NCI-H2107 treated with DMSO at 0.1 percent for 48 hours (cell line): ENCODE data around the gene BHLHA15.

Source experiments
- DNase-seq: peaks from one replicate; lab custom pipeline; 2025; ENCODE audit not compliant: unreplicated experiment; lab: John Stamatoyannopoulos, UW

The BHLHA15 gene

DNA sequence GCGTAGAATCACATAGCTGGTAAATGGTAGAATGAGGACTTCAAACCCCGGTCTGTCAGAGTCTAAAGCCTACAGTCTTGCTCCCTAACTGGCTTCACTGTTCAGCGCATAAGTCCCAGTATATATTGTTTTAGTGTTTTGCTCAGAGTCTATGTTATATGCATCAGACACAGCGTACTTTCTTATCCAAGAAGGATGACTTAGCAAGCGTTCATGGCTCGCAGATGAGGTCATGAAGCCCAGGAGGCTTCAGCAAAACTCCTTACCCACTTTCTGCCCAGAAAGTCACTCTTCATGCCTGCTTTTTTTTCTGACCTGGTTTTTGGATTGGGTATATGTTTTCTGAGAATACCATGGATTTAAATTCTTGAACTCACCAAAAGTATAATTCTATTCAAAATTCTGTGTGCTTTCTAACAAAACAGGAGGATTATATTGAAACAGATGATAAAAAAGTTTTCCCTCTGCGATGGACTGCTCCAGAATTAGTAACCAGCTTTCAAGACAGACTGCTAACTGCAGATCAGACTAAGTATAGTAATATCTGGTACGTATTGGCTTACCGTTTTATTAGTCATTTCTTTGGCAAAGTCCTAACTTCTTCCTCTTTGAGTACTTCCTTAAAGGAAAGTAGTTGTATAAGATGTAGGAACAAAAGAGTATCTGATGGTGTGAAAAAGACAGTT is 24.6 kb upstream of the BHLHA15 start:
- no peak for DNase-seq

DNA sequence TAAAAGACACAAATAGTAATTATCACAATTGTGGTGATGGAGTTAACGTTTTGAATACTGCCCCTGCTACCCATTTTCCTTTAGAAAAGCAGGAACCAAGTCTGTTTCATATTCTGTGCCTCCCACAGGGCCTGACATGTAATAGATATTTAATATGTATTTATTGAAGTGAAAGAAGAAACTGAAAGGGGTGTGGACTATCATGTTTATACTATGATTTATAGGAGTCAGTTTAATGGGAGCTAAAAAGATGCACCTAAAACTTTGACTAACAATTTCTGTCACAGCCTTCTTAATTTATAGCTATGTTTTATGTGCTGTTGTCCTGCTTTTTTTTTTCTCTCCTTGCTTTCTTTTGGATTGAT is 24.1 kb upstream of the BHLHA15 start:
- no peak for DNase-seq

GRCh38 chr7:98189559-98189958 is 21.7 kb upstream of the BHLHA15 start:
- no peak for DNase-seq

- DNase-seq: no peak
These were observed 19.4 kb upstream of the BHLHA15 start for GRCh38 chr7:98191668-98192431.

GRCh38 chr7:98192781-98193457 is 18.3 kb upstream of the BHLHA15 start:
- DNase-seq: no peak

GRCh38 chr7:98193474-98194180 is 17.6 kb upstream of the BHLHA15 start:
- DNase-seq: no peak

DNA sequence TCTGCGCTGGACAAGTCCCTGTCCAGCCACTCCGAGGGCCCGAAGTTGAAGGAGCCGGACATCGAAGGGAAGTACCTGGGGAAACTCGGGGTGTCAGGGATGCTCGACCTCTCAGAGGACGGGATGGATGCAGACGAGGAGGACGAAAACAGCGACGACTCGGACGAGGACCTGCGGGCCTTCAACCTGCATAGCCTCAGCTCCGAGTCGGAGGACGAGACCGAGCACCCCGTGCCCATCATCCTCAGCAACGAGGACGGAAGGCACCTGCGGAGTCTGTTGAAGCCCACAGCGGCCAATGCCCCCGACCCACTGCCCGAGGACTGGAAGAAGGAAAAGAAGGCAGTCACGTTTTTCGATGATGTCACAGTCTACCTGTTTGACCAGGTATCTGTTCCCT is 17.1 kb upstream of the BHLHA15 start:
- no peak for DNase-seq

- no peak for DNase-seq
These were observed 16.4 kb upstream of the BHLHA15 start for GRCh38 chr7:98194672-98195457.

DNA sequence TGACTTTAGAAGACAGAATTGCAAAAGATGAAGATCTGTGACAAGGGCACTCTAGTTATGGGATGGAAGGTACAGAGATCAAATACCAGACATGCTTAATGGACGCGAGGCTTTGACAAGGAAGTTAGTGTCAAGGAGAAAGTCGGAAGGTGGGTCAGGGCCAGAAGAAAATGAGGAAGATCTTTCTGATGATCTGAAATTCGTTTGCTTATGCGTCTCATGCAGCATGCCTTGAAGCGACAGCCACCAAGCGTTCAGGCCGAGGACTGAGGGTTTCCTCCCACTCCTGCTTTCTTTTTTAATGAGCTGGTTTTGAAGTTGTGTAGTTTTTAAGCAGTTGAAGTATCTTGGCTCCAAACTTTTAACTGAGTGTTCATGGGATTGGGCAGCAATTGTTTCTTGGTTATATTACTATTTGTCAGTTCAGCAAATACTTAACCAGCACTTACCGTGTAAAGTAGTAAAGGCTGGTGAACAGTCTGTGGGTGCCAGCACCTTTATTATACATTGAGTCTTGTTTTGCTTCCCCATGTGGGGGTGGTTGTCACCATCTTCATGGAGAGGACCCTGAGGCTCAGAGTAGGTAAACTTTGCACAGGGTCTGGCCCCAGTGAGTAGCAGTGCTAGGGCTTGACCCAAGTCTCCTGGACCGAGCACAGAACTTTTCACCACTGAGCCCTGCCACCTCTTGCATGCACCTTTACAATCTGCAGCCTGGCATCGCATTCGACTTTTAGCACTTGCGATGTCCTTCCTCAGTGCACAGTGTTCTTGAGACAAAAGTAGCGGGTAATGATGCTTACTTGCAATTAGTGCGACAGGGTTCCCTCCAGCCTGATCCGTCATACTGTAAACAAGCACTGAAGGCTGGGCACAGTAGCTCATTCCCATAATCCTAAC is 14.3 kb upstream of the BHLHA15 start:
- no peak for DNase-seq

- no peak for DNase-seq
These were observed 12.1 kb upstream of the BHLHA15 start for GRCh38 chr7:98199131-98199530.

DNA sequence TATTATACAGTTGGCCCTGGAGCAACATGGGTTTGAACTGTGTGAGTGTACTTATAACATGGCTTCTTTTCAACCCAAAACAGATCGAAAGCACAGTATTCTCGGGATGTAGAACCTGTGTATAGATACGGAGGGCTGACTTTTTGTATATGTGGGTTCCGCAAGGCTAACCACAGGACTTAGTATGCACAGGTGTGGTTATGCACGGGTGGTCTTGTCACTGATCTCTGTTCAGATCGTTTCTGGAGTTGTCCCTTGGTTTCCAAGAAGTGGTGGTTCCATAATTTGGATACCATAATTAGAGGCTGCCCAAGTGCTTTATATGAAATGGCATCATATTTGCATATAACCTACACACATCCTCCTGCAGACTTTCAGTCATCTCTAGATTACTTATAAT is 10.9 kb upstream of the BHLHA15 start:
- no peak for DNase-seq

DNA sequence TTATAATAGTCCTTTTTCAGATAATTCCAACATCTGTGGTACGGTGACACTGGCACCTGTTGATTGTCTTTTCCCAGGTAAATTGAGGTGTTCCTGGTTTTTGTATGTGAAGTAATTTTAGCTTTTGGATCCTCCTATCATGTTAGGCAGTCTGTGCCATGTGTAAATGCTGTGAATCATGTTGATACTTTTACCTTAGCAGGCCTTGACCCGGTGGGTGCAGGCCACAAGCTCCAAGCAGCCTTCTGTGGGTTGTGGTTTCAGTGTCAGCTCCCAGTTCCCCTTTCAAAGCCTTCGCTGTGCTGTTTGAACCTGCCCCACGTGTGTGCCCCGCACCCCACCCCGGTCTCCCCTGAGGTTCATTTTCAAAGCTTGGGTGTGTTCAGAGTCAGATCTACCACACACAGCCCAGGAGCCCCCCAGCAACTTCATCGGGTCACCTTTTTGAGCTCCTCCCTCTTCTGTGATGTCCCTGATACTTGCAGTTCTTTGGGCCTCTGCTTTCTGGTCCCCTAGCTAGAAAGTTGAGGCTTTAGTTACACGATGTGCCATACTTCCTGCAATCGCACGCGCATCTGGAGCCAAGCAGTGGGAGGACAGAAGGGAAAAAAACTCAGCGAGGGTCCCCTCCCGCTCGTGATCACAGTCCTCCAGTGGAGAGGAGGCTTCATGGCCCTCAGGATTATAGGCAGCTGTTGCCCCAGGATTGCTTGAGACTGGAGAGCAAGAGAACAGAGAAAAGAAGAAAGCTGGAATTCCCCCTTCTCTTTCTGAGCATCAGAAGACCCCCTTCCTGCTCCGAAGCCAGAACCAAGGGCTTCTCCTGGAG is 8.7 kb upstream of the BHLHA15 start:
- DNase-seq: peak; percentile 12

DNA sequence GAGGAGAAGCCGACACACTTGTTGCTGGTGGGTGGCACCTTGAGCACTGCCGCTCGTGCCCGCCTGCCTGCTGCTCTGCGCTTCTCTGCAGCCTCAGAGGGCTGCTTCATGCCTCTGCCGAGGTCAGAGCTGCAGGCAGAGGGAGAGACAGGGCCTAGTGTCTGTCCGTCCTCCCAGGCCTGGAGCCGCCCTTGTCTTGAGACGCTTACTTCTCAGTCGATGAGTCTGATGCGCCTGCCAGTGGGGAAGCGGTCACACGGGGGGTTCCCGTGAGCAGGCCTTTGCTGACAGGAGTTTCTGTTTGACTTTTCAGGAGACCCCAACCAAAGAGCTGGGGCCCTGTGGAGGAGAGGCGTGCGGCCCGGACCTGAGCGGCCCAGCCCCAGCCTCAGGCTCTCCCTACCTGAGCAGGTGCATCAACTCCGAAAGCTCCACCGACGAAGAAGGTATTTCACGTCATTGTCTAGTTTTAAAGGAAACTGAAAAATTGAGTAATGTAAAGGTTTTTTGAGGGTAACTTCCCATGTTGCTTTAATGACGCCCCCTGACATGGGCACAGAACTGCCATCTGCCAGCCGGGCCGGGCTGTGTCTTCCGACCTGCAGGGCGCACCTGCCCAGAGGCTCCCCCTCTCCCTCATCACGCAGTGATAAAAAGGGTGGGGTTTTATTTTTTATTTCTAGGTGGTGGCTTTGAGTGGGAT is 7.8 kb upstream of the BHLHA15 start:
- DNase-seq: no peak

- no peak for DNase-seq
These were observed 7.2 kb upstream of the BHLHA15 start for GRCh38 chr7:98203964-98204605.

- no peak for DNase-seq
These were observed 6.6 kb upstream of the BHLHA15 start for GRCh38 chr7:98204670-98205069.

DNA sequence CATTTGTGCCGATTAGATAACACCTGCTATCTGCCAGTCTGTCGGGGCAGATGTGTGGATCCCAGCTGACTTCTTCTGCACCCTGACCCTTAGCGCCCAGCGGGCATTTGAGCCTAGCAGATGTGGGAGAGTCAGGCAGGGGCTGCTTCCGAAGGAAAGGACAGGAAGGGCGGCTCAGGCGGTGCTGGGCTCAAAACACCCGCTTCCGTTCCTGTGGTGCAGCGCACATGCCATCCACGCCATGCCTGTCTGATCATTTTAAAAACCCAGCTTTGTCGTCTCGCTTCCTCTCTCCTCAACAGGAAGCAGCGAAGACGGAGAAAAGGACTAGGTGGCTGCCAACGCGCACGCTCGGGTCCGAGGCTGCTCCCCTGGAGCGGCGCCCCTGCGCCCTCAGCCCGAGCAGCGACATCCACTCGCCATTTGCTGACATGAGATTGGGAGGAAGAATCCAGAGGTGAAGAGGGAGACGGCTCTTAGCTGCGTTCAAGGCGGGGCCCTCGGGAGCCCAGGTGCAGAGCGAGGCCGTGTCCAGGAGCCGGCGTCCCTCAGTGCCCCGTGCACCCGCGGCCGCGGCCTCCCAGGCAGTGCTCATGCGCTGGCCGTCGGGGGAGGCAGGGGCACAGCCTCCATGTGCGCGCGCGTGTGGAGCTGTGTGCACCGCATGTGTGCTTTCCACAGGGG is 5.9 kb upstream of the BHLHA15 start:
- no peak for DNase-seq
